GM19395 (cell line): ENCODE data around the gene CEP104.

Source experiments
- ATAC-seq: cut with Tn5 transposase; IDR thresholded peaks from one replicate; pipeline ENCODE4 v1.9.1; 2021; ENCODE audit warnings: mild to moderate bottlenecking, moderate library complexity; ENCODE audit not compliant: unreplicated experiment

The CEP104 gene

DNA sequence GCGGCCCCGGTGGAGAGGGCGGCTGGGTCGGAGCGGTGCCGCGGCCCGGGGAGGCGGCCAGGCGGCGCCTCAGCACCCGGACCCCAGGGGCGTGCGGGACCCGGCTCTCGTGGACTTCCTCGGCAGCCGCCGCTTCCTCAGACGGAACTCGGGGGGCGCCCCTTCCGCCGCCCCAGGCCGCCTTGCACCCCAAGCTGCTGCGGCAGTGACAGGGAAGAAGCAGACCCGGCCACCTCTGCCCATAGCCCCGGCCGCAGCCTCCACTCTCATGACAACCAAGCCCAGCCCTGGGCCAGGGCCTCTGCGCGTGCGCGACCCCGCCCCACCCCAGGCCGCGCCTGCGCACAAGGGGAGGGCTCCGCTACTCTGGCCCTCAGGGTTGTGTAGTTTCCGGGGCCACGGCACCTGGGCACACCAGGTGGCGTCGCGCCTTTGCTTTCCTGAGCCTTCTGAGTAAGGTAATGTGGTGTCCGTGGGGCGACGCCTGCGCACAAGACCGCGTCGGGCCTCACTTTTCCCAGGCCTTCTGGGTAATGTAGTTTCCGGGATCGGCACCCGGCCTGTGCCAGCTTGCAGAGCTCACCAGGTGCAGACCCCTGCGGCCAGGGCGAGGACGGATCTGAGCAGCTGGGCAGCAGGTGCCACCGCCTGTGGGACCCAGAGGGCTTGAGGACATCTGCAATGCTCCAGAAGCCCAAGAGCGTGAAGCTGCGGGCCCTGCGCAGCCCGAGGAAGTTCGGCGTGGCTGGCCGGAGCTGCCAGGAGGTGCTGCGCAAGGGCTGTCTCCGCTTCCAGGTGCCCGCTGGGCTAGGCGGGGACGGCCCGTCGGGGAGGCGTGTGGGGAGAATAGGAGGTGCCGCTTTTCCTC, at the start of gene CEP104, which contains the start of gene DFFB:
TSS of gene CEP104 (minus strand) at position 289 of the 868 bp plus-strand sequence. CDS start 4,804 bp downstream, outside the sequence.
TSS of gene DFFB (plus strand) at position 554 of the 868 bp plus-strand sequence. CDS start at position 682, 128 bp downstream.
- peak; percentile 96 for ATAC-seq

- no peak for ATAC-seq
Observed at GRCh38 chr1:3906672-3907020, 49.6 kb upstream of the CEP104 start.

- ATAC-seq = no peak
Observed at GRCh38 chr1:3905953-3906671, 49.1 kb upstream of the CEP104 start.

GRCh38 chr1:3905266-3905952, 48.4 kb upstream of the CEP104 start:
- ATAC-seq = no peak

GRCh38 chr1:3904843-3905185, 47.8 kb upstream of the CEP104 start:
- no peak for ATAC-seq

DNA sequence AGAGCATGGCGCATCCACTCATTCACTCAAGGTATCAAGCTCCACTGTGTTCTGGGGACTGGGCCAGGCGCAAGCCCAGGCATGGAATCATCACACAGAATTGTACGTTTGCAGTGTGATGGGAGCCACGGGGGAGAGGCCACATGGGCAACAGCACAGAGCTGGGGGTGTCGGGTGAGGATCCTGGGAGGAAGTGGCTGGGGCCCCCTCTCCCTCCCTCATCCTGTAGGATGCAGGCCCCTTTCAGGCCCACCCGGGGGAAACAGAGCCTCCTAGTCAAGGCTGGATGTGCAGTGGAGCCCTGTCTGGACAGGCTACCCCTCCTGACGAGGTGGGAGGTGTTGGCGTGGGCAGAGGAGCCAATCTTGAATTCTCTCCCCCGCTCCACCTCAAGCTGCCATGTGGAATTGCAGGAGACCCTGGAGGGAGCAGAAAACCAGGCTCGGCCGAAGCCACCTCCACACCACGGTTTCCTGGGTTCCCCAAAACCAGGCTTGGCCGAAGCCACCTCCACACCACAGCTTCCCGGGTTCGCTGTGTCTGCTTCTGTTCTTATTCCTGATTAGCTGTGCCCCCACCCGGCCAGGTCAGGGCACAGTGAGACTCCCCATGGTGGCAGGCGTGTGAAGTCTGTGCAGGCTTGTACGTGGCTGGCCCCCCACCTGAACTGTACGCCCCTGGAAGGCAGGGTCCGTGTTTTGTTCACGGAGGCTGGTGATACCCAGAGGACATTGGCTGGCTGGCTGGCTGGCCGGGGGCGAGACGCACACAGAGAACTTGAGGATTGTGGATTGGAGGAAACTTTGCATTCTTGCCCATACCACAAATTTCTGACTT, 47.2 kb upstream of the CEP104 start:
- ATAC-seq = no peak

- ATAC-seq = no peak
Observed at GRCh38 chr1:3903141-3904005, 46.4 kb upstream of the CEP104 start.

DNA sequence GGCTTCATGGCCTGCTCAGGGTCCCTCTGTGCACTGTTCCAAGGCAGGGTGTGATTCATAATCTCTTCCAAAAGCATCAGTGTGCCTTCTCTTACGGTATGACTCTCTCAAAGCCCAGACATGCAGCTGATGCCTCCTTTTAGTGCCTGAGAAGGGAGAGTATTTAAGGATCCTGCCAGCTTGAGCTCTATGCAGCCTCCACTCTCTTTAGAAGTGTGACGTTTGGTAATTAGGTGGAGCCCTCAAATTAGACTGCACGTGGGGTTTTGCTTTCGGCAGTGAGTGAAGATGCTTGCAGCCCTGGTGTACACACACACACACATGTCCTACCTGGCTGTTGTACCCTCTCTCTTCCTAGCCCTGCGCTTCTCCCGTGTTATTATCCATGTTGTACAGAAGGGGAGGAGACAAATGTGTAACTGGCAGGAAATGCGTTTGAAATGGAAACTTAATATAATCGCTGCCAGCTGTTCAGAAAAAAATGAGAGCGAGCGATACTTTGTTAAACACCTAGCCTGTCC, 45.6 kb upstream of the CEP104 start:
- ATAC-seq = no peak

- no peak for ATAC-seq
Observed at GRCh38 chr1:3902111-3902511, 45.1 kb upstream of the CEP104 start.

GRCh38 chr1:3900969-3901529, 44.0 kb upstream of the CEP104 start:
- ATAC-seq = peak; percentile 52

GRCh38 chr1:3900150-3900968, 43.3 kb upstream of the CEP104 start, which contains the start of gene C1orf174:
Gene C1orf174 (minus strand): TSS chr1:3900272. CDS start chr1:3900186, 86 bp downstream.
- peak; percentile 78 for ATAC-seq

DNA sequence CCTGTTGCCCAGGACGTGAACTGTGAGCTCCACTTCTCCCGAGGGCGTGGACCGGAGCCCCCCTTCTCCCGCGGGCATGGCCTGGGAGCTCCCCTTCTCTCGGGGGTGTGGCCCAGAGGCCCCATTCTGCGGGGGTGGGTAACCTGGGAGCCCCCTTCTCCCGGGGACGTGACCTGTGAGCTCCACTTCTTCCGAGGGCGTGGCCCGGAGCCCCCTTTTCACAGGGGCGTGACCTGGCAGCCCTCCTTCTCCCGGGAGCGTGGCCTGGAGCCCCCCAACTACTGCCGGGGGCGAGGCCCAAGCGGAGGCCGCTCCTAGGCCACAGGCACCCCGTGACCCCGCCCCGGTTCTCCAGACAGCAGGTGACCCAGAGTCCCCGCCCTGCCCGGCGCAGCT, 42.7 kb upstream of the CEP104 start:
- peak; percentile 6 for ATAC-seq

DNA sequence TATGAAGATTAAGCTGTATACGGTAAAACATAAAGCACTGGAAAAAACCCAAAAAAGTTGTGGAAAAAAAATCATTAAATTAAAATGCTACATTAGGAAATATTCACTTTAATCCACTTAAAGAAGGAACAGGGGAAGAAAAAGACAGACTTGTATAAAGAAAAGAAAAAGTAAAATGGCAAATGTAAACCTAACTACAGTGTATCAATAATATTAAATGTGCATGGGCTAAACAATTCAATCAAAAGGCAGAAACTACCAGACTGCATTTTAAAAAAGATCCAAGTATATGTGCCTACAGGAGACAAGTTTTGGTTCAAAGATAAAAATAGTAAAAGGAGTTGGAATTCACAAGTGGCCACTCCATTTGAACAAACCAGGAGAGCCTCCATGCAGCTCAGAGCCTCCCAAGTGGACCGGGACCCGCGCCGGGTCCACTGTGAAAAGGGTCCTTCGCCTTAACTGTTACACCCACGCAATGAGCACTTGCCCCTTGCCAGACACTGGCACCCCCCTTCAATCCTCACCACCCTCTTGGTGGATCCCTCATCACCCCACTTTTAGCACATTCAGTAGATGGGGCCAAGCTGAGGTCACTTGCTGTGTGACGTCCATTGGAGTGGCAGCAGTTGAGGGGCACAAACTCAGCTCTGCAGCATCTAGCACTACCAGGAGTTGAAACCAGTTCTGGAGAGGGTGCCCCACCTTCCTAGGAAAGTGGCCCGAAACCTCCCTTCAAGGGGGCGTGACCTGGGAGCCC, 42.2 kb upstream of the CEP104 start:
- no peak for ATAC-seq

- ATAC-seq = no peak
Observed at GRCh38 chr1:3898475-3898735, 41.4 kb upstream of the CEP104 start.

DNA sequence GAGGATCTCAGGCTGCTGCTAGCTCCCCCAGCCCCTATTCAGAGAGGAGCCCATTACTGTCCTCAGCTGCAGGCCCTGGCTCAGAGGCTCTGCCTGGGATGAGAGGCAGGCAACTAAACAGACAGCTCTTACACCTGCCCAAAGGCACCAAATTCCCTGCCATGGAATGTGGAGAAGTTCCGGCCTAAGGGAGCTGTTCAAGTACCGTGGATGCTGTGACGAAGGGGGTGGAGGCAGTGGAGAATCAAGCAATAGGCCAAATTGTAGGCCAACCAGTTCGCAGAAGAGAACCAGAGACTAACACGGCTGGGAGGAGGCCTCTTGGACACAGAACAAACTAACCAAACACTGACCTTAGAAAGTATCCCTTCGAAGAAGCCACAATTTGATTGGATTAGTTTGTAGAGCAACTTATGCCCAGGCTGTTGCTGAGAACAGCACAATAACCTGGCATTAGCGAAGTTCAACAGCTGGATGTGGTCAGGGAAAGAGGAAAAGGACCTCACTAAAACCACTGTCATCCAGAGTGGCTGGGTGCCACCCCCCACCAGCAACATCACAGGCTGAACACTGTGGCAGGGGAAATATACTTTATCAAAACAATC, 39.5 kb upstream of the CEP104 start:
- no peak for ATAC-seq

DNA sequence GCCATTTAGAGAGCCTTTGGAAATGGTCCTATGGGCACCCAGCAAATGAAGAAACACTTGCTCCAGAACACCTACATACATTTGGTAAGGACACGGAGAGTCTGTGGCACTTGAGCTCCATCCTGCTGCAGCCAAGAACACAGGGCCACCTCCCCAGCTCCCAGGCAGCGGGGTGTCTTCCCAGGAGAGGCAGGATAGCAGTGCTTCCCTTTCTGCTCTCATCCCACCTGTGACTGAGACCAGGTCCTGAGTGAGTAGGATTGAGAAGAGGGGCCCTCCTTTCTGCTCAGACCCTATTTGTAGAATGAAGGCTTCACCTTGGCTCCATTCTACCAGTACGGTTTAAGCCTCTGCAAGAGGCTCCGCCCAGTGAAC, 38.9 kb upstream of the CEP104 start:
- ATAC-seq = no peak

DNA sequence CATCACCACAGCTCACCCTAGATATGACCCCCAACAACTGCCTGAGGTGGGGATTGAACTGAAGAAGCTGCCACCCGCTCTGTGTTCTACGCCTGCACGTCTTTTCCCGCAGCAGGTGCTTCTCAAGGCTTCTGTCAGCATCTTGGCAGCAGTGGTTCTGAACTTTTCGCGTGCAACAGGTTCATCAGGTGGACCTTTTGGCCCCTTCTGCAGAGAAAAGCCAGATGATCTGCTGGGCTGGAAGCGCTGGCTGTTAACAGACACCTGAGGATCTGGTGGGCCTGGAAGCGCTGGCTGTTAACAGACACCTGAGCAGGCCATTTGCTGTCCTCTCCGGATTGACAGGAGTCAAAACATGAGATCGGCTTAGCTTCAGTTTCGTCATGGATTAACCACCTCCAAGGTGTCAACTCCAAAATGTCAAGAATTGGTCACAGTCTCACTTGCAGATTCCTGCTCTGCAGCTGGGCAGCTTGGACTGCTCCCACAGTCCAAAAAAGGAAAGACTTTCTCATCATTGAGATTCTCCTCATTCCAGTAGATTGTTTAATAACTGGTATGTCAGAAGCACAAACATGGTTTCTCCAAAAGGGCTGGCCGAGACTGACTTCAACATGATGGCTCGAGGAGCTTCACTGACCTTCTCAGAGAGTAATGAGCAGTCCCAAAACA, 38.4 kb upstream of the CEP104 start:
- ATAC-seq = no peak
